C1 segment of cervical spinal cord (tissue), 14 donors: ENCODE measurements around the gene CDX2.

ENCODE experiments used
- DNase-seq, 14 donors: peaks; one replicate each; lab custom pipeline; 2025; lab: John Stamatoyannopoulos, UW

Gene CDX2

DNA sequence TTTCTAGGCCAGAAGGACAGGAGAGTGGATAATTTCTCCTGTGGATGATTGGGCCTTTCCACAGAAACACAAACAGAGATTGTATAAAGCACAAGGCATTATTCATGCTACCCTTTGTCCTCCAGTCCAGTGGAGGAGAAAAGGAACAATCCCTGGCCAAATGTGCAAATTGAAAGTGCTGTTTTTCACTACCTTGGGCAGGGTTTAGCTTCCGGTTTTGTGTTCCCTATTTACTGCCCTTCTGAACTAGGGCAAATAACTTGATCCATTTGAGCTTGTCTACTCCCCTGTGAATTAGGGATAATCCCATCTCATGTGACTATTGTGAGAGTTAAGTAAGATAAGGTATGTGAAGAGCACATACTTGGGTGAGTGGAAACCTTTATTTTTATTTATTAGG, 36.0 kb downstream of the CDX2 start:
- no peak for DNase-seq

DNA sequence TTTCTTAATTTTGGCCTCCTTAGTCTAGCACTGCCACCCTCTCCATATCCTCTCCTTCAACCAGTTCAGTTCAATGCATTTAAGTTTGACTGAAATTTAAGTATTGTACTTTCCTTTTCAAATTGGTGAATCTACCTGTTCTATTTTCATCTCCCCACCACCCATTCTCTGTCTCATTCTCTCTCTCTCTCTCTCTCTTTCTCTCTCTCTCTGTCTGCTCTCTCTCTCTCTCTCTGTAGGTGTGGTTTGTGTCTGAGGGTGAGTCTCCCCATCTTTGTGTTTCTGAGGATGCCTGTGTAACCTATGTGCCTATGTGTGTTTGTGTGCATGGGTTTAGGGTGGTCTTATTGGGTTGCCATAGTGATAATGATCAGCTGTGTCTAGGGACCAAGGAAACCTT, 39.2 kb downstream of the CDX2 start:
- no peak for DNase-seq

DNA sequence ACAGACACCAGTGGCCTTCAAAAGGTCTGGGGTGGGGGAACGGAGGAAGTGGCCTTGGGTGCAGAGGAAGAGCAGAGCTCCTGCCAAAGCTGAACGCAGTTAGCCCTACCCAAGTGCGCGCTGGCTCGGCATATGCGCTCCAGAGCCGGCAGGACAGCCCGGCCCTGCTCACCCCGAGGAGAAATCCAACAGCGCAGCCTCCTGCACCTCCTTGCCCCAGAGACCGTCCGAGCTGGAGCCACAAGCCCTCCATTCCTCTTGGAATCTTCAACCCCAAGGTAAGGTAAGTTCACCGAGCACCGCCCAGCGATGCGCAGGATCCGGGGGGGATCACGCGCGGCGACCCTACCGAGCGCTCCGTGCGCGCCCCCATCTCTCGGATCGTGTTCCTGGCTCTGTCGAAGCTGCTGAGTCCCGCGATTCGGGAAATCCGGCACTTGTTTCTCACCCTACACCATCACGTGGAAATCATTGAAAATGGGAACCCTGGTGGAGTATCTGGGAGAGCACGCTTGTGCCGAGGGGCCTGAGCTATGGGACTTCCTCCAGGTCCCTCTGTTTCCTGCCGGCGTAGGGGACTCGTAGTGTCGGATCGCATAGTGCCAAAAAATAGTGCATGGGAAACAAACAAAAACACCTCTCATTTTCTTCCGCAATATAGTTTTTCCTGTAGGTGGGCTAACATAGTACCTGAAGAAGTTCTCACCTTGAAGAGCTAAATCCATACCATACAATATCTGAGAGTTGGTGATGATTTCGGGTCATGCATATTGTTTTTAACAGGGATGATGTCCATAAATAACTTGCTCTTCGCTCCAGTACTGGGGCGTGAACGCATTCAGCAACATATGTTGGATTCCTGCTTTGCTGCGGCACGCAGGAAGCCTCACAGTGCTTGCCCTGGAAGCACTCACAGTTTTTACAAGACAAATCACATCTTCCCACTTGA, 40.0 kb downstream of the CDX2 start:
- no peak for DNase-seq

DNA sequence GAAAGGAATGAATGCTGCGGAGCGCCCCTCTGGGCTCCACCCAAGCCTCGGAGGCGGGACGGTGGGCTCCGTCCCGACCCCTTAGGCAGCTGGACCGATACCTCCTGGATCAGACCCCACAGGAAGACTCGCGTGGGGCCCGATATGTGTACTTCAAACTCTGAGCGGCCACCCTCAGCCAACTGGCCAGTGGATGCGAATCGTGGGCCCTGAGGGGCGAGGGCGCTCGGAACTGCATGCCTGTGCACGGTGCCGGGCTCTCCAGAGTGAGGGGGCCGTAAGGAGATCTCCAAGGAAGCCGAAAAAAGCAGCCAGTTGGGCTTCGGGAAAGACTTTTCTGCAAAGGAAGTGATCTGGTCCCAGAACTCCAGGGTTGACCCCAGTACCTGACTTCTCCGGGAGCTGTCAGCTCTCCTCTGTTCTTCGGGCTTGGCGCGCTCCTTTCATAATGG, 40.7 kb downstream of the CDX2 start:
- DNase-seq, result no peak

DNA sequence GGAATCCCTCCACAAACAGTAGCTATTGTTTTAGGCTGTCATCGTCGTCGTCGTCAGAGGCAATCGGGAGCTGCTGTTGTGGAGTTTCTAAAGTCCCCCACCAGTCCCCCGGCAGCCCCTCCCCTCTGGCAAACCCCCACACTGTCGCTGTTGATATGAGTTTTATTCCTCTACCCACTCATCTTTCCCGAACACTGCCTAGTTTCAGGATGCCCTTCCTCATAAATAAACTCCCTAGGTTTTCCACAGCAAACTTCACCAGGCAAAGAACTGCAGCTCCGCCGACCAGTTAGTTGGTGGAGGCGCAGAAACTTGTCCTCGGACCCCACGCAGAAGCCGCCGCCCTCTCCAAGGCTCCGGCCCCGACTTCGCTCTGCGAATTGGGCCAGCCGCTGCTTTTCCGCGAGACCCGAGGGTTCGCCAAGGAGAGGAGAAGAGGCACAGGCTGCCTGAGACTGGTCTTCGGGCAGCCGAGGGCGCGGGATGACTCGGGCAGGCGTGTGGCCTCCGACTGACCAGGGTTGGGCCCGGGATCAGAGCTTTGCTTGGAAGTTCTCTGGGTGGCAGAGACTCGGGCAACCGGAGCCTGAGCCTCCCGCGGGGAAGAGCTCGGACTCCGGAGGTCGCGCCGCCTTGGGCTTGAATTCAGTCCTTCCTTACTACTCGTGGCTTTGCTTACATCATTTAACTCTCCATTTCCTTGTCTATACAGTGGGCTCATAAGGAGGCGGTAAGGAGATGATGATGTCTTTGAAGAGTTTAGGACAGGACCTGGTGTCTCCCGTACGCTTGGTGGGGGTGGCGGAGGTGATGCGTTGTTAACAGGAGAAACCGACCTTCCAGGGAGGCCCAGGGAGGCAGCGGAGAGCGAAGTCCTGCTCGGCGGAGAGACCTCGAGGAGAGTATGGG, 41.4 kb downstream of the CDX2 start:
- no peak for DNase-seq

DNA sequence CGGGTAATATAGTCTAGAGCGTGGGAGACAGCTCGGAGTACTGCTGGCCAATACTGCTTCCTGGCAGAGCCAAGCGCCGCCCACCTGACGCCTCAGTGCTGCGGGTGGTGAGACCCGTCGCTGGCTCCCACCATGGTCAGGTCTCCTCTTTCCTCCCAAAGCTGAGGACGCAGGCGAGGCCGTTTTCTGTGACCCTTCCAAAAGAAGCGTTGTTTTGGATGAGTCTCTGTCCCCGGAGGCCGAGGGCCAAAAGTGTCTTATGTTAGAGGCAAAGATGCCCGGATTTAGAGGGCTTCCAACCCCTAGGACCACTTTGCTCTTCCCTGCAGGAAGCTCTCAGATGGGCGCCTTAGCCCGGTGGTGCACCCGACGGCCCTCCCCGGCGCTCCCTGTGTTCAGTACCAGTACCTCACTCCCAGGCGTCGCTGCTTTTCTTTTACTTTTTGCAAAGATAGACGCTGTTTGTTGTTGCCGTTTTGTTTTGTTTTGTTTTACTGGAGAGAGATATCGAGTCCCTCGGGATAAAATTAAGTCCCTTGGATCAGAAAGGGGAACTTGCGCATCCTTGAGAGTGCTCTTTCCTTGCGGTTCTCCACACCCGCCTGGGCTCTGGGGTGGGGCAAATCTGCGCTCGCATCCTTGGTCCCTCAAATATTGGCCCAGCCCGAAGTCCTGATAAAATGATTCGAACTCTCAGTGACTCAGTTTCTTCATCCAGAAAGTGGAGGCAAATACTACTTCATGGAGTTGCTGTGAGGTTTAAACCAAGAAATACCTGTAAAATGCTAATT, 42.3 kb downstream of the CDX2 start:
- no peak for DNase-seq

DNA sequence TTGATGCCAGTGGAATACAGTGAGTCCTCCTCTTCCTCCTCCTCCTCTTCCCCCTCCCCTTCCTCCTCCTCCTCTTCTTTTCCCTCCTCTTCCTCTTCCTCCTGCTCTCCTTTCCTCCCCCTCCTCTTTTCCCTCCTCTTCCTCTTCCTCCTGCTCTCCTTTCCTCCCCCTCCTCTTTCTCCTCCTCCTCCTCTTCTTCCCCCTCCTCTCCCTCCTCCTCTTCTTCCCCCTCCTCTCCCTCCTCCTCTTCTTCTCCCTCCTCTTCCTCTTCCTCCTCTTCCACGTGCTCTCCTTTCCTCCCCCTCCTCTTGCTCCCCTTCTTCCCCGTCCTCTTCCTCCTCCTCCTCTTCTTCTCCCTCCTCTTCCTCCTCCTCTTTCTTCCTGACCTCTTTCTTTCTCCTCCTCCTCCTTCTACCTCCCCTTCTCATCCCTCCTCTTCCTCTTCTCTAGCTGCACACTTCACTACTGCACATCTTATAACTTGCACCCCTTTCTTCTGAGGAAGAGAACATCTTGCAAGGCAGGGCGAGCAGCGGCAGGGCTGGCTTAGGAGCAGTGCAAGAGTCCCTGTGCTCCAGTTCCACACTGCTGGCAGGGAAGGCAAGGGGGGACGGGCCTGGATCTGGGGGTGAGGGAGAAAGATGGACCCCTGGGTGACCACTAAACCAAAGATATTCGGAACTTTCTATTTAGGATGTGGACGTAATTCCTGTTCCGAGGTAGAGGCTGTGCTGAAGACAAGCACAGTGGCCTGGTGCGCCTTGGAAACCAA, 43.7 kb downstream of the CDX2 start:
- no peak for DNase-seq

DNA sequence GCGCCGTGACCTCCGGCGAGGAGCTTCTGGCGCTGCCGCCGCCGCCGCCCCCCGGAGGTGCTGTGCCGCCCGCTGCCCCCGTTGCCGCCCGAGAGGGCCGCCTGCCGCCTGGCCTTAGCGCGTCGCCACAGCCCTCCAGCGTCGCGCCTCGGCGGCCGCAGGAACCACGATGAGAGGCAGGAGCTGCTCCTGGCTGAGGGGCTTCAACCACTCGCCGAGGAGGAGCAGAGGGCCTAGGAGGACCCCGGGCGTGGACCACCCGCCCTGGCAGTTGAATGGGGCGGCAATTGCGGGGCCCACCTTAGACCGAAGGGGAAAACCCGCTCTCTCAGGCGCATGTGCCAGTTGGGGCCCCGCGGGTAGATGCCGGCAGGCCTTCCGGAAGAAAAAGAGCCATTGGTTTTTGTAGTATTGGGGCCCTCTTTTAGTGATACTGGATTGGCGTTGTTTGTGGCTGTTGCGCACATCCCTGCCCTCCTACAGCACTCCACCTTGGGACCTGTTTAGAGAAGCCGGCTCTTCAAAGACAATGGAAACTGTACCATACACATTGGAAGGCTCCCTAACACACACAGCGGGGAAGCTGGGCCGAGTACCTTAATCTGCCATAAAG, 44.5 kb downstream of the CDX2 start:
- DNase-seq, result no peak

DNA sequence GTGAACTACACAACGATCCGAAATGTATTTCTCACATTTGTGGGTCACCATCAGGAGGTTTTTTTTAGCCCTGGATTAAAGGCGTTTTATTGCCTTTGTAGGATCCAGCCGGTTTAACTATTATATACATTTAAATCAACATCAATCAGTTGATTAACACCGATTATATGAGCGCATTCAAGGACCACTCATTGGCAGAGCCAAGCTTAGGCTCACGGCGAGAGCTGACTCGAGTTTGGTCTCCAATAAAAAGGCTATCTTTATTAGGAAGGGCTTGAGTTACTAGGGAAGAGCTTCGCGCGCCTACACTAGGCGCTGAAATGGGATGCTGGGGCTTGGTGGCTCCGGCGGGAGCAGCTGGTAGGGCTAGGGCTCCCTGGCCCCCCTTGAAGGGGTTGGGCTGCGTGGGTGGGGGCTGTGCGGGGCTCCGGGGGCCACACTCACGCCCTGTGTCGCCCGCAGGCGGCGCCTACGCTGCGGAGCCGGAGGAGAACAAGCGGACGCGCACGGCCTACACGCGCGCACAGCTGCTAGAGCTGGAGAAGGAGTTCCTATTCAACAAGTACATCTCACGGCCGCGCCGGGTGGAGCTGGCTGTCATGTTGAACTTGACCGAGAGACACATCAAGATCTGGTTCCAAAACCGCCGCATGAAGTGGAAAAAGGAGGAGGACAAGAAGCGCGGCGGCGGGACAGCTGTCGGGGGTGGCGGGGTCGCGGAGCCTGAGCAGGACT, 45.2 kb downstream of the CDX2 start:
- no peak for DNase-seq

DNA sequence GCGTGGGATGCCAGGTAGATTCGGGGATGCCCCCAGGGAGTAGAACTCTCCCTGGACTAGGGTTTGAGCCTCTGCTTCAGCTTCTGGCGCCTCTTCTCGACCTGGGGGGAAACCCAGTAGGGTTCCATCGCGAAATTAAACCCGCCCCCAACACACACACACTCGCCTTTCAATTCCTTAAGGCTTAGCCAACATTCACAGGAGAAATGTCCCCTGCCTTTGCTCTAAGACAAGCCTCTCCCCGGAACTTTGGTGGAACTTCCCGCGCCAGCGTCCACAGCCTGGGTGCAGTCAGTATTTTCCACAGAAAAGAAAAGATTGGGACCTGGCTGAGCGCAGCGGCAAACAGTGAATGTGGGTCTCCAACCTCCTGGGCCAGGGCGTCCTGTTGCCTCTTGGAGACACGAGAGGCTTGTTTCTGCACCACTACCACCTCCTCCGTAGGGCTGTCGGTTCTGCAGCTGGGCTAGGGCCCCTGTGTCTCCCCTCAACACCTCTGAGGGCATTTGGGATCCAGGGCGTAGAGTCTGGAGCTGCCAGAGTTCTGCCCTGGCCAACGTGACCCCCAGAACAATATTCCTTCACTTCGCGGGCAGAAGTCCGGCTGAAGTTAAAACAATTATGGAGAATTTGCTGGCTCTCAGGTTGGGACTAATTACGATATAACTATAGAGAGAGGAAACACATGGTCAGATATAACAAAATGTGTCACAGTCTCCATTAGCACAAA, 46.1 kb downstream of the CDX2 start:
- DNase-seq, result no peak

DNA sequence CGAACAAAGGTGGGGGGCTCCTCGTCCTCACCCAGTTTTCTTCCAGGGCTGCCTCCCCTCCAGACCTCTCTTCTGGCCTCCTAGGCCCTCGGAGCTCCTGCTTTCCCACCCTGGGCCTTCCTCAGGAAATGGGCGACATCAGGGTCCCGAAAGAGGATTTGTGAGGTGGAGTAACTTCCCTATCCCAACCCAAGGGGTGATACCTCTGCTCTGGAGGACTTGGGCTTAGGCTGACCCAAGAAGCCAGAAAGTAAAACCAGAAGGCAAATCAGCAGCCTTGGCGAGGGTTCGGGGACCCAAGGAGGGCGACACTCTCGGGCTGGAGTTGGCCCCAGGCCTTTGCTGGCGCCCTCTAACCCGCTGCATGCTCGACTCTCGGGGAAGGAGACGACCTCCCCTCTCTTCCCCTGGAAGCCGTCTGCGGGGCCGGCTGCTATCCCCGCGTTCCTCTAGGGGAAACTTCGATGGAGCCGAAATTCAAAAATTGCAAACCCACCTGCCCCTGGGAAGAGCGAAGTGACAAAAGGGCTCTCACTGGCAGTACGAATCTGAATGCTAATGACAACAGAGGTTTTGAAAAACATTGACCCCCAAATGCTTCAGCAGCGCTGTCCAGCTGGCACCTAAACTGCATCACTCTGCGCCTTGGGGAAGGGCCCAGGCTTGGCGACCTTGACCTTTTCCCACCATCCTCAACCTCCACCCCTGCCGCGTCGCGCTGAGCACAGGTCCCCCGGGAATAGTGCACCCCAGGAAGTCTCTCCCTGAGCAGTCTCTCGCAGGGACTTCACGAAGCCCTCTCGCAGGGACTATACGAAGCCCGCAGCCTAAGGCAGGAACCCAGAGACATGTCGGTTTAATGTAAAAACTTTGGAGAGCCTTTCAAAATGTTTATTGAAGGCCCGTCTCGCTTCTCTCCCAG, 46.9 kb downstream of the CDX2 start:
- DNase-seq, result no peak

DNA sequence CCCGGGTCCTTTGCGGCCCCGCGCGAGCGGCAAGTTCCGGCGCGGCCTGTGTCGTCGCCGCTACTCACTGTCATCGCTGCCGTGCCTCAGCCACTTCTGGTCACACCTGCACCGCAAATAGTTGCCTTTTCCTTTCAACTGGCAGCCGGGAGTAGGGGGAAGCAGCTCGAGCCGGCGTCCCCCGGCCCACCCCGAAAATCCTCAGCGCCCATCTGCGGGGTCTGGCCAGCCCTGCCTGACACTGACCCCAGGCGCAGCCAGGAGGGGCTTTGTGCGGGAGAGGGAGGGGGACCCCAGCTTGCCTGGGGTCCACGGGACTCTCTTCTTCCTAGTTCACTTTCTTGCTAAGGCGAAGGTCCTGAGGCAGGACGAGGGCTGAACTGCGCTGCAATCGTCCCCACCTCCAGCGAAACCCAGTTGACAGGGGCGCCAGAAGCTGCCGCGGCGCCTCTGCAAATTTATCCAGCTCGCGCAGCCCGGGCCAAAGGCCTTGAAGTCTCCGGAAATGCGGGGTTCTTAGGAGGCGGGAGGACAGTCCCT, 47.6 kb downstream of the CDX2 start:
- no peak for DNase-seq

DNA sequence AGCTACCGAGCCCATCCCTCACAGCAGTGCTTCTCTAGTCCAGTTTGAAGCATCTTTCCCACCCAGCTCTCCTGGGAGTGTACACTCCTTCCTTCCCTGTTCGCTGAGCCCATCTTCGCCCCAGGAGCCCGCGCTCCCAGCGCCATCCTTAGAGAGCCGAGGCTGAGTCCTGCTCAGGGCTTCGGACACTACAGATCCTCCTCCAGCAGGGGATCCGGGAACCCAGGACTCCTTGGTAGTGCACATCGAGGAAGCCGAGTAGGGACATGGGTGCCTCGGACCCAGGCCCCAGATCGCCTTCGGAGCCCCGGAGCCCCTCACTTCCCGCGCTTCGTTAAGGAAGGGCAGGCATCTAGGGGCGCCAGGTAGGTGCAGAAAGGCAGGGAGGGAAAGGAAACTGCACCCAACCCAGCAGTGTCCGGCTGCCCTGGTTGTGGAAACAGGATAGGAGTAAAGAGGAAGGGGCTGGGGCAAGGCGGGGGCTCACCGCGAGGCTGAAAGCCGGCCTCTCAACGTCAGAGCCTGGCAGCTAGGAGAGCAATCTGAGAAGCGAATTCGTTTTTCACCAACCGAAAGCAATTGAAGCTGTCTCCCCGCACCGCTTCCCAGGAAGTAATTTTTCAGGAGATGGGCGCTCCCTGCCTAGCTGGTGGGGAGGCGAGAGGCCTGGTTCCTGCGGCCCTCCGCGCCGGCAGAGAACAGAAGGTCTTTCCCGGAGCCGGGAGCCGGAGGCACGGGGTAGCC, 48.3 kb downstream of the CDX2 start:
- peak in 1 of 14 donors; percentile 2 for DNase-seq

DNA sequence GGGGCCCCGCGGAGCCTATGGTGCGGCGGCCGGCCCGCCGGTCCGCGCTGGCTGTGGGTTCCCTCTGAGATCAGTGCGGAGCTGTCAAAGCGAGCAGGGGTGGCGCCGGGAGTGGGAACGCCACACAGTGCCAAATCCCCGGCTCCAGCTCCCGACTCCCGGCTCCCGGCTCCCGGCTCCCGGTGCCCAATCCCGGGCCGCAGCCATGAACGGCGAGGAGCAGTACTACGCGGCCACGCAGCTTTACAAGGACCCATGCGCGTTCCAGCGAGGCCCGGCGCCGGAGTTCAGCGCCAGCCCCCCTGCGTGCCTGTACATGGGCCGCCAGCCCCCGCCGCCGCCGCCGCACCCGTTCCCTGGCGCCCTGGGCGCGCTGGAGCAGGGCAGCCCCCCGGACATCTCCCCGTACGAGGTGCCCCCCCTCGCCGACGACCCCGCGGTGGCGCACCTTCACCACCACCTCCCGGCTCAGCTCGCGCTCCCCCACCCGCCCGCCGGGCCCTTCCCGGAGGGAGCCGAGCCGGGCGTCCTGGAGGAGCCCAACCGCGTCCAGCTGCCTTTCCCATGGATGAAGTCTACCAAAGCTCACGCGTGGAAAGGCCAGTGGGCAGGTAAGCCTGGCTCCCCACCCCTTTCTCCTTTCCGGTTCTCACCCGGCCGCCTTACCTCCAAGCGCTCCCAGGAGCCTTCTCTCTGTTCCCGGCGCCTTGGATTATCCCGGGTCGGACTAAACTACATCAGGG, 49.0 kb downstream of the CDX2 start, which contains the start of gene PDX1:
PDX1 (plus strand) TSS at position 67 of the 743 bp plus-strand sequence; CDS start at position 206, 139 bp downstream.
- peak in 4 of 14 donors; percentile 1 to 7 (median 3) for DNase-seq

DNA sequence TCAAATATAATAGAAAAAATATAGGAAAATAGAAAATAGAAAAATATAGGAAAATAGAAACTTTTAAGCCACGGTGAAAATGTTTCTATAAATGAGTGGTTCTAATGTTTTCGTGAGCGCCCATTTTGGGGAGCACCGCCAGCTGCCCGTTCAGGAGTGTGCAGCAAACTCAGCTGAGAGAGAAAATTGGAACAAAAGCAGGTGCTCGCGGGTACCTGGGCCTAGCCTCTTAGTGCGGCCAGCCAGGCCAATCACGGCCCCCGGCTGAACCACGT, 49.5 kb downstream of the CDX2 start:
- DNase-seq, result no peak
